Stimulated activated CD4-positive, alpha-beta T cell treated with anti-CD3 and anti-CD28 coated beads, TNF-alpha, amount 100 ng/mL, for 4 hours (primary cell): ENCODE data around the gene CSDE1.
A peak's percentile ranks its signal among the peaks of the same experiment; 100 is the strongest.

Source experiments
- DNase-seq, 3 experiments: peaks; one replicate each; pipeline ENCODE4 v3.0.0-alpha.2; 2020; ENCODE audit warnings: low read depth in 3 of 3

The CSDE1 gene

GRCh38 chr1:114749835-114750234 is 7.9 kb downstream of the CSDE1 start:
- DNase-seq = no peak

GRCh38 chr1:114746450-114747121 is 11.2 kb downstream of the CSDE1 start:
- DNase-seq = no peak

- DNase-seq = no peak
These were observed 12.5 kb downstream of the CSDE1 start for GRCh38 chr1:114745291-114745690.

- DNase-seq = no peak
These were observed 15.6 kb downstream of the CSDE1 start for GRCh38 chr1:114741963-114742746.

GRCh38 chr1:114740331-114740730 is 17.5 kb downstream of the CSDE1 start:
- DNase-seq = no peak

- no peak for DNase-seq
These were observed 20.4 kb downstream of the CSDE1 start for GRCh38 chr1:114737314-114737849.

- no peak for DNase-seq
These were observed 22.3 kb downstream of the CSDE1 start for GRCh38 chr1:114735479-114735878.

- no peak for DNase-seq
These were observed 28.0 kb downstream of the CSDE1 start for GRCh38 chr1:114729782-114730181.

- no peak for DNase-seq
These were observed 29.2 kb downstream of the CSDE1 start for GRCh38 chr1:114728553-114728952.

- no peak for DNase-seq
These were observed 32.6 kb downstream of the CSDE1 start for GRCh38 chr1:114725230-114725629.

- no peak for DNase-seq
These were observed 33.9 kb downstream of the CSDE1 start for GRCh38 chr1:114723915-114724314.

- no peak for DNase-seq
These were observed 34.3 kb downstream of the CSDE1 start for GRCh38 chr1:114723457-114723856.

GRCh38 chr1:114720492-114720891 is 37.3 kb downstream of the CSDE1 start:
- DNase-seq = no peak

GRCh38 chr1:114719424-114719787 is 38.4 kb downstream of the CSDE1 start:
- DNase-seq = no peak

GRCh38 chr1:114718661-114719423 is 38.9 kb downstream of the CSDE1 start:
- DNase-seq = no peak

GRCh38 chr1:114716304-114717170 is 41.2 kb downstream of the CSDE1 start, which contains the start of gene NRAS:
TSS of gene NRAS (minus strand) at chr1:114716771. CDS start at chr1:114716160, 611 bp downstream.
- DNase-seq = peak; percentile 92 to 95 (median 94)

- no peak for DNase-seq
These were observed 41.9 kb downstream of the CSDE1 start for GRCh38 chr1:114715952-114716303.

GRCh38 chr1:114712977-114713376 is 44.8 kb downstream of the CSDE1 start:
- DNase-seq = no peak

- DNase-seq = no peak
These were observed 47.4 kb downstream of the CSDE1 start for GRCh38 chr1:114710360-114710759.

GRCh38 chr1:114707604-114708003 is 50.2 kb downstream of the CSDE1 start:
- no peak for DNase-seq

GRCh38 chr1:114703242-114703641 is 54.5 kb downstream of the CSDE1 start:
- no peak for DNase-seq
